HEK293T (cell line): ENCODE measurements around the gene NSUN5.

Experiments used
- BHLHE40 ChIP-seq: fragments of 450-650 bp; IDR thresholded peaks from 2 replicates; pipeline ENCODE4 v1.6.1; 2016; ENCODE audit warnings: mild to moderate bottlenecking, moderate library complexity, borderline replicate concordance
- ELF4 ChIP-seq: fragments of 450-650 bp; IDR thresholded peaks from 2 replicates; pipeline ENCODE4 v1.6.1; 2017; ENCODE audit warnings: antibody characterized with exemption
- FOXA1 ChIP-seq: fragments of 450-650 bp; IDR thresholded peaks from 2 replicates; pipeline ENCODE4 v1.6.1; 2016; ENCODE audit warnings: mild to moderate bottlenecking
- FOXK2 ChIP-seq: fragments of 450-650 bp; IDR thresholded peaks from 2 replicates; pipeline ENCODE4 v1.6.1; 2016; ENCODE audit warnings: mild to moderate bottlenecking
- FOXM1 ChIP-seq: fragments of 450-650 bp; IDR thresholded peaks from 2 replicates; pipeline ENCODE4 v1.6.1; 2017; ENCODE audit warnings: mild to moderate bottlenecking, borderline replicate concordance
- L3MBTL2 ChIP-seq: fragments of 450-650 bp; conservative IDR thresholded peaks from 2 replicates; pipeline ENCODE4 v1.6.1; 2016; ENCODE audit warnings: mild to moderate bottlenecking
- SP1 ChIP-seq: fragments of 450-650 bp; IDR thresholded peaks from 2 replicates; pipeline ENCODE4 v1.6.1; 2017
- TARDBP ChIP-seq: fragments of 450-650 bp; IDR thresholded peaks from 2 replicates; pipeline ENCODE4 v1.6.1; 2016
- ZNF384 ChIP-seq: fragments of 450-650 bp; IDR thresholded peaks from 2 replicates; pipeline ENCODE4 v1.6.1; 2016

- TF ChIP-seq FOXM1 (no peak), FOXK2 (no peak), TARDBP (no peak), FOXA1 (no peak), BHLHE40 (no peak), ELF4 (no peak), ZNF384 (no peak), SP1 (no peak), L3MBTL2 (no peak)
Measured at GRCh38 chr7:73332447-73332846, 23.8 kb upstream of the NSUN5 start.
